SK-N-SH (cell line): Measurements from ENCODE around the gene RAI14.
A peak's percentile ranks its signal among the peaks of the same experiment; 100 is the strongest.

Experiments
- EP300 ChIP-seq, 2 experiments: IDR thresholded peaks; 2 replicates each; pipeline versions ENCODE4 v1.4.0 to v1.6.1; 2012; ENCODE audit warnings: borderline replicate concordance in 1 of 2, low read depth in 1 of 2, low read length in 1 of 2
- FOSL2 ChIP-seq: IDR thresholded peaks from 2 replicates; pipeline ENCODE4 v1.4.0; 2012; ENCODE audit warnings: low read depth, mild to moderate bottlenecking, moderate library complexity, borderline replicate concordance
- JUND ChIP-seq: IDR thresholded peaks from 2 replicates; pipeline ENCODE4 v1.4.0; 2012
- POLR2AphosphoS5 ChIP-seq: IDR thresholded peaks from 2 replicates; pipeline ENCODE4 v1.6.1; 2012; ENCODE audit warnings: low read depth, low read length
- TEAD4 ChIP-seq: IDR thresholded peaks from 2 replicates; pipeline ENCODE4 v1.4.0; 2012; ENCODE audit warnings: mild to moderate bottlenecking, borderline replicate concordance; ENCODE audit not compliant: insufficient read depth
- TF ChIP-seq, protein P1 (sequence below): fragments of 200-600 bp; sonication (generic); IDR thresholded peaks from 2 replicates; pipeline ENCODE4 v1.6.1; 2017; ENCODE audit warnings: antibody characterized with exemption, mild to moderate bottlenecking, moderate library complexity

DNA sequence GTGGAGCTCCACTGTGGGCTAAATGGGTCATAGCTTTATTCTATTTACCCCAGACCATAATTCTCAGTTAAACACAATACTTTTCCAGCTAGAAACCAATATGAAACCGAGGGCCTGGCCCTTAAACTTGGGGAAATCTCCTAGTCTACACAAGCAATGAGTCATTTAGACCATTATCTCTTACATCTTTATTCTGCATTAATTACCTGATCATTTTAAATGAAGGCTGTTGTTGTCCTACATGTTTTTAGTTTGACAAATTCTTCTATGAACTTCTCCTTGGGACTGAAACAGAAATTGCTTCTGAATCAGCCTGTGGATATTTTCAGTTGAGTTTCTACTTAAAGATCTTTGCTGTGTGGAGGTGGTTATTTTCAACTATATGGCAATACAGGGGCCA lies 37.9 kb downstream of the RAI14 start:
- 0 out of 2 replicates have a peak, but pooled peaks have one; percentile 15 for TF ChIP-seq JUND
- TF ChIP-seq, protein P1, sequence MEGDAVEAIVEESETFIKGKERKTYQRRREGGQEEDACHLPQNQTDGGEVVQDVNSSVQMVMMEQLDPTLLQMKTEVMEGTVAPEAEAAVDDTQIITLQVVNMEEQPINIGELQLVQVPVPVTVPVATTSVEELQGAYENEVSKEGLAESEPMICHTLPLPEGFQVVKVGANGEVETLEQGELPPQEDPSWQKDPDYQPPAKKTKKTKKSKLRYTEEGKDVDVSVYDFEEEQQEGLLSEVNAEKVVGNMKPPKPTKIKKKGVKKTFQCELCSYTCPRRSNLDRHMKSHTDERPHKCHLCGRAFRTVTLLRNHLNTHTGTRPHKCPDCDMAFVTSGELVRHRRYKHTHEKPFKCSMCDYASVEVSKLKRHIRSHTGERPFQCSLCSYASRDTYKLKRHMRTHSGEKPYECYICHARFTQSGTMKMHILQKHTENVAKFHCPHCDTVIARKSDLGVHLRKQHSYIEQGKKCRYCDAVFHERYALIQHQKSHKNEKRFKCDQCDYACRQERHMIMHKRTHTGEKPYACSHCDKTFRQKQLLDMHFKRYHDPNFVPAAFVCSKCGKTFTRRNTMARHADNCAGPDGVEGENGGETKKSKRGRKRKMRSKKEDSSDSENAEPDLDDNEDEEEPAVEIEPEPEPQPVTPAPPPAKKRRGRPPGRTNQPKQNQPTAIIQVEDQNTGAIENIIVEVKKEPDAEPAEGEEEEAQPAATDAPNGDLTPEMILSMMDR: no peak
- TF ChIP-seq POLR2AphosphoS5: no peak
- TF ChIP-seq EP300 (IDR thresholded peaks at IDR 0.05; ENCODE audit: borderline replicate concordance in 1 of 2, low read depth in 1 of 2, low read length in 1 of 2): no peak
- no peak; the same call in 1 of the 2 replicates for TF ChIP-seq FOSL2
- TF ChIP-seq TEAD4: no peak
